D721Med (cell line): Measurements from ENCODE around the gene FRAT1.

Source experiments
- DNase-seq: peaks from one replicate; pipeline ENCODE4 v3.0.0; 2011; ENCODE audit warnings: low spot score; ENCODE audit not compliant: insufficient read length
- FAIRE-seq: peaks from 2 replicates; lab custom pipeline; 2011; peaks lifted over from hg19 to GRCh38; lab: Jason Lieb, UNC
- TF ChIP-seq, protein P1 (sequence below): IDR thresholded peaks from 2 replicates; pipeline ENCODE4 v1.5.1; 2012; ENCODE audit warnings: mild to moderate bottlenecking, control low read depth; ENCODE audit not compliant: insufficient read depth; ENCODE audit errors: missing control alignments

Gene FRAT1

DNA sequence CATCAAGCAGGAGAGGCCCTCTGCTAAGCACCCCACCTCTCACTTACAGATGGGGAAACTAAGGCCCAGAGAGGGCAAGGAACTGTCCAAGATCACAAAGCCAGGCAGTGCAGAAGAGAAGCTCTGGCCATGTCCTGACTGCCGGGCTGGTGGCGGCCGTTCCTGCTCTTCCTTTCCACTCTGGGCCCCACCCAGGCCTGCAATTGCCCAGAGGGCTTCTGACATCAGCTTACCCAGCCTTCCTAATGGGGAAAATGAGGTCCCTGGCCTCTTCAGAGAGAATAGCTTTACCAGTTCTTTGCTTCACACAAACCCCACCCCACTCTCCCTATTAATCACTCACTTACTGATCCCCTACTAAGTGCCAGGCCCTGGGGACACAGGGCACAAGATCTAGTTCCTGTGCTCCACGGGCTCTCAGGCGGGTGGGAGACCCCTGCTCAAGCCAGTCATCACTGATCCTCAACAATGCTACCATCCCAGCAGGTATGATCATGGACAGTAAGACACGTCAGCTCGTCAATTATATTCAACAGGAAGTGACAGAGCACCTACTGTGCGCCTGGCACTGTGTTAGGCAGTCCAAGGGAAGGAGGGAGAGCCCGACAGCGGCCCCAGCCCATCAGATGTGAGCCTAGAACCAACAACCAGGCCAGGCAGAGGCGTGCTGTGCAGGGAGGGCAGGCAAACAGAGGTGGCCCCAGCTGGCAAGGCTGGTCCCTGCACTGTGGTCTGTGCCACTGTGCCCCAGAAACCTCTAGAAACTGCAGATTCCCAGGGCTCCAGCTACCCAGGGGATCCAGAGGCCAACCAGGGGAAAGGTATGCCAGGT lies 41.9 kb downstream of the FRAT1 start:
- FAIRE-seq (no peak), DNase-seq (no peak)
- TF ChIP-seq, protein P1, sequence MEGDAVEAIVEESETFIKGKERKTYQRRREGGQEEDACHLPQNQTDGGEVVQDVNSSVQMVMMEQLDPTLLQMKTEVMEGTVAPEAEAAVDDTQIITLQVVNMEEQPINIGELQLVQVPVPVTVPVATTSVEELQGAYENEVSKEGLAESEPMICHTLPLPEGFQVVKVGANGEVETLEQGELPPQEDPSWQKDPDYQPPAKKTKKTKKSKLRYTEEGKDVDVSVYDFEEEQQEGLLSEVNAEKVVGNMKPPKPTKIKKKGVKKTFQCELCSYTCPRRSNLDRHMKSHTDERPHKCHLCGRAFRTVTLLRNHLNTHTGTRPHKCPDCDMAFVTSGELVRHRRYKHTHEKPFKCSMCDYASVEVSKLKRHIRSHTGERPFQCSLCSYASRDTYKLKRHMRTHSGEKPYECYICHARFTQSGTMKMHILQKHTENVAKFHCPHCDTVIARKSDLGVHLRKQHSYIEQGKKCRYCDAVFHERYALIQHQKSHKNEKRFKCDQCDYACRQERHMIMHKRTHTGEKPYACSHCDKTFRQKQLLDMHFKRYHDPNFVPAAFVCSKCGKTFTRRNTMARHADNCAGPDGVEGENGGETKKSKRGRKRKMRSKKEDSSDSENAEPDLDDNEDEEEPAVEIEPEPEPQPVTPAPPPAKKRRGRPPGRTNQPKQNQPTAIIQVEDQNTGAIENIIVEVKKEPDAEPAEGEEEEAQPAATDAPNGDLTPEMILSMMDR = no peak

DNA sequence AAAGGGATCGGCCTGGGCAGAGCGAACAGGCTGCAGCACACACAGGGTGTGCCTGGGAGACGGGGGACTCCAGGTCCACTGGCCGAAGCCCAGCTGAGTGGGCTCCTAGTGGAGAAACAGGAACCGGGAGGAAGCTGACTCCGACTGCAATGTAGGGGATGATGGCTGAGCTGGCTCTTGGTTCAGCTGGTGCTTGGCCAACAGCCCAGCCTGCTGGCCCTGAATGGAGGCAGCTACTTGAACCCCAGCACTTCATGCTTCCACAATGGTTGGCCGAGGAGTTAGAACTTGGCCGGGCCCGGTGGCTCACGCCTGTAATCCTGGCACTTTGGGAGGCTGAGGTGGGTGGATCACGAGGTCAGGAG lies 42.4 kb downstream of the FRAT1 start:
- FAIRE-seq = no peak
- DNase-seq = no peak
- TF ChIP-seq, protein P1 = no peak

DNA sequence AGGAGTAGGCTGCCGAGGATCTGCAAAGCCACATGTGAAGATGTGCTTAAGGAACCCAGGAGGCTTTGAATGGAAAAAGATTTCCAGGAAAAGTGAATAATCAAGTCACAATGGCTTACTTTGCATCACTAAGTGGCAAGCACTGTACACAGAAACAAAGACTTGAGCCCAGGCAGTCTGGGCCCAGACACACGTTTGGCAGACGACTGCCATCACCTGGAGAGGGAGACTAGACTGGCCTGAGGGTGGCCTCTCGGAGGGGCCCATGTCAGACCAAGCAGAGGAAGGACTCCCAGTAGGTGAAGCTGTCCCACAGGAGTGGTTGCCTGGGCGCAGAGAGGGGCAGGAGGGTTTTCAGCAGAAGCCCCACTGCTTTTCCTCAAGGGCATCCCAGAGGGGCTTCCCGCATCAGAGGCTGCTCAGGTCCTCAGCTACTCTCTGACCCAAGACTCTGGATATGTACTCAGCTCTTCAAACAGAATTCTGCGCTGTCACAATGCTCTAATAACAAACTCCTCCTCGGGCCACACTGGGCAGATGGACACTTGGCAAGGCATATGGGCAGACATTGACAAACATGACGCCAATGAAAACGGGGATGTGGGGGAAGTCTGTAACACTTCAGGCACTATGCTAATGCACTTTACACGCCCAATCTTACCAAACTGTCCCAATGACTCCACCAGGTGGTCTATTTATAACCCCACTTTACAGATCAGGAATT lies 43.4 kb downstream of the FRAT1 start:
- FAIRE-seq (no peak), DNase-seq (no peak)
- TF ChIP-seq, protein P1 = no peak

DNA sequence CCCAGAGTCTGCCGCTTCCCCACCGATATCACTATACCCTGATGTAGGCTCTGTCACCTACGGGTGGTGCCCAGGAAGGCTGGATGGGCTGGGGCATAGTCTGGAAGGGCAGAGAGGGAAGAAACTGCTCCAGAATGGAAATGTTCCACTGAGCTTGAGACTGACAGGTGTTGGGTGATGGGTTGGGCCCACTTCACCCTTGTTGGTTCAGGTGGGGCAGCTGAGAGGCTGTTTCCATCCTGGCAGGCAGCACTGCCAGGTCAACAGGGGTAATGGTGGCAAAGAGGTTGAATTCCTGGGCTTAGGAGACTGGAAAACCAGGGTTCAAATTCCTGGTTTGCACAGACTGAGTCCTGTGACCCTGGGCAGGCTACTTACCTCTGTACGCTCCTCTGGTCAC lies 44.0 kb downstream of the FRAT1 start:
- no peak for FAIRE-seq
- DNase-seq = no peak
- TF ChIP-seq, protein P1 = no peak

DNA sequence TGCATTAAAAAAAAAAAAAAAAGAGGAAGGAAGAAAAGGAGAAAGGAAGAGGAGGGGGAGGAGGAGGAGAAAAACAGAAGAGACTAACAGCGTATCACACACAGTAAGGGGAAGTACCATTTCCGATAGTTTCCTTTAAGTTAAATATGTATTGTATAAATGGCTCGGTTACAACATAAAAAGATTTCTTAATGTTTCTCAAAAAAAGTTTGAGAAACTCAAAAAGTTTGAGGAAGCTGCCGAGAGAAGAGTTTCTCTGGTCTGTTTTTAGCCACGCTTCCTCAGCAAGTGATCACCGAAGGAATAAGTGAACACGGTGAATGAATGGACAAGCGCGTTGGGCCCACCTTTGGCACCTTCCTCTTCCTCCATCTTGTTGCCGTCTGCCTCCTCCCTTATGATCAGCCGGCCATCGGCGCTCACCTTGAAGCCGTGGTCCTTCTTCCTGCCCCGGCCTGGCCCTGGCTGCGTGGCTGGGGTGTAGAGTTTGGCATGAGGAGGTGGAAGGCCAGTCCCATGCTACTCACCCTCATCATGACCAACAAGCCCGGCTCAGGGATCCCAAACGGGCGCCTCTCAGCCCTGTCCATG lies 46.8 kb downstream of the FRAT1 start:
- TF ChIP-seq, protein P1 = no peak
- no peak for FAIRE-seq
- no peak for DNase-seq

DNA sequence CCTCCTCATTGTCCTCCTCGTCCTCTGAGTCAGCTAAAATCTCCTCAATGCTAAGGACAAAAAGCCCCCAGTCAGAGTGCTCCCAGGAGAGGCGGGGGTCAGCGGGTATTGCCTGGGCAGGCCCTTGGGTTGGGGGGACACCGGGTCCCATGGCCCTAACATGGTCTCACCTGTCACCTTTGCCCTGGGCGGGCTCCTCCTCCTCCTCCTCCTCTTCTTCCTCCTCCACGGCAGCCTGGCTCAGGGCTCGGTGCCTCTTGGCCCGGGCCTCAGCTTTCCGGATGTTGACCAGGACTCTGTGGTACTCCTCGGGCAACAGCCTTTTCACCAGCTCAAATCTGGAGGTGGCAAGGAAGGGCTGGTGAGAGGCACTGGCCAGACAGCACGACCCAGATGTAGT lies 47.5 kb downstream of the FRAT1 start:
- TF ChIP-seq, protein P1 = no peak
- no peak for DNase-seq
- FAIRE-seq = no peak
